GM12864 (cell line): ENCODE data around the gene FAM181B.

Experiments used
- DNase-seq: peaks from one replicate; pipeline ENCODE4 v3.0.0-alpha.2; 2011; ENCODE audit warnings: low read depth
- H3K4me3 ChIP-seq: 2 replicates; pipeline ENCODE4 v1.5.1; 2011; ENCODE audit warnings: mild to moderate bottlenecking, low read depth, low read length, control low read depth
- TF ChIP-seq, protein P1 (sequence below): IDR thresholded peaks from 2 replicates; pipeline ENCODE4 v1.5.1; 2011; ENCODE audit warnings: low read depth, mild to moderate bottlenecking, moderate library complexity, low read length, control low read depth, inconsistent platforms; ENCODE audit errors: missing control alignments

FAM181B gene

DNA sequence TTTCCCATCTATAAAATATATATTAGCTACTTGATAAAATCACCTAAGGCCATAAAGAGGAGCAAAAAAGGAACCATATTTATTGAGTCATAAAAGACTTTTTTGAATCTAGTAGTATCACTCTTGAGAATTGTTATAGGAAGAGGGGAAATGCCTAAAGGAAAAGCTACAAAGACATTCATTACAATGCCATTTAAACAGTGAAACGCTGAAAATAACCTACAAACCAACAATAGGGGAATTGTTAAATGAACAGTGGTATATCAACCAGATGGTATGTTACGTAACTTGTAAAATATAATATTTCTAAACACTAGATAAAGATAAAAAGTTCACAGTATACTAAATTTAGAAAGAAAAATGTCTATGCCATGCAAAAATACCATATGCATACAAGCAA lies 47.5 kb downstream of the FAM181B start:
- H3K4me3 ChIP-seq = no peak overlapping the region
- TF ChIP-seq, protein P1, sequence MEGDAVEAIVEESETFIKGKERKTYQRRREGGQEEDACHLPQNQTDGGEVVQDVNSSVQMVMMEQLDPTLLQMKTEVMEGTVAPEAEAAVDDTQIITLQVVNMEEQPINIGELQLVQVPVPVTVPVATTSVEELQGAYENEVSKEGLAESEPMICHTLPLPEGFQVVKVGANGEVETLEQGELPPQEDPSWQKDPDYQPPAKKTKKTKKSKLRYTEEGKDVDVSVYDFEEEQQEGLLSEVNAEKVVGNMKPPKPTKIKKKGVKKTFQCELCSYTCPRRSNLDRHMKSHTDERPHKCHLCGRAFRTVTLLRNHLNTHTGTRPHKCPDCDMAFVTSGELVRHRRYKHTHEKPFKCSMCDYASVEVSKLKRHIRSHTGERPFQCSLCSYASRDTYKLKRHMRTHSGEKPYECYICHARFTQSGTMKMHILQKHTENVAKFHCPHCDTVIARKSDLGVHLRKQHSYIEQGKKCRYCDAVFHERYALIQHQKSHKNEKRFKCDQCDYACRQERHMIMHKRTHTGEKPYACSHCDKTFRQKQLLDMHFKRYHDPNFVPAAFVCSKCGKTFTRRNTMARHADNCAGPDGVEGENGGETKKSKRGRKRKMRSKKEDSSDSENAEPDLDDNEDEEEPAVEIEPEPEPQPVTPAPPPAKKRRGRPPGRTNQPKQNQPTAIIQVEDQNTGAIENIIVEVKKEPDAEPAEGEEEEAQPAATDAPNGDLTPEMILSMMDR = no peak
- no peak for DNase-seq

DNA sequence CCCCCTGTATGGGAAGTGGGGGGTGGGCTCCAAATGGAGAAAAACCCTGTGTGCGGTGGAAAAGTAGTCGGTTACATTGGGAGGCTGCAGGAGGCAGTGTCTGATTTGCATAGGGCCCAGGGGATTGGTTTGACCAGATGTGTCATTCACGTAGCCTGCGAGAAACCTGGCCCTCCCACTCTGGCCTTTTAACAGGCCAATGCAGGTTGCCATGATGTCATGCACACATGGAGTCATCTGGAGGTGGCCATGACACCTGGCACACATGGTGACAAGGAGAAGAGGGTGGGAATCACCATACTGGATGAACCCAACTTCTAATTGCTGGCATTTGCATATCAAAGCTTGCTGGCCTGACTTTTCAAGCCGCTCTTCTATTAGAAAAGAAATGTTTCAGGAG lies 50.6 kb downstream of the FAM181B start:
- no peak for DNase-seq
- H3K4me3 ChIP-seq = no peak overlapping the region
- TF ChIP-seq, protein P1 = no peak

DNA sequence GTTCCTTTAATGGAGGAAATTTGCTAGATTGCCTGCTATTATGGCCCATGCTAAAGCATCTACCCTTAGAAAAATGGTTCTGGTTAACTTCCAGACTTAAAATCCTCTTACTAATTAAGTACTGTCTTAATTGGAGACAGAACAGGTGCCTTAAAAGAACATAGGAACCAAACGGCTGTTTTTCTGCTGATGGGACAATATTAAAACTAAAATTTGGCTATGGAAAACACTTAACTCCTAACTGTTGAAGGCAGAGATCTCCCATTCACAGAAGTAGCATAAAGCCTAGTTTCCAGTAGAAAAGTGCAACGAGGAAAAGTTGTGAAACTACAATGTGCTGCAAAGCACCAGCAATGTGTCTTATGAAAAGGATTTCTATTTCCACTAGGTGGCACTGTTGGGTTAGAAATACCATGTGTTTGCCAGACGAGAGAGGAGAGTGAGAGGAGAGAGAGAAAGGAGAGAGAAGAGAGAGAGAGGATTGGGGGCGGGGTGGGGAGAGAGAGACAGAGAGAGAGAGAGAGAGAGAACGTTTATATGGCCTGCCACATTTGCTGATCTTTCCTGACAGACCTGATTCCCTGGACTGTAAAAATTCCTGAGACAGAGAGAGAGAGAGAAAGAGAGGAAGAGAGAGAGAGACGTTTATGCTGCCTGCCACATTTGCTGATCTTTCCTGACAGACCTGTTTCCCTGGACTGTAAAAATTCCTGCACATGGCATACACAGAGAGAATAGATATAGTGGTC lies 51.5 kb downstream of the FAM181B start:
- DNase-seq = peak; percentile 21
- H3K4me3 ChIP-seq = no peak overlapping the region
- TF ChIP-seq, protein P1 = peak; percentile 51

DNA sequence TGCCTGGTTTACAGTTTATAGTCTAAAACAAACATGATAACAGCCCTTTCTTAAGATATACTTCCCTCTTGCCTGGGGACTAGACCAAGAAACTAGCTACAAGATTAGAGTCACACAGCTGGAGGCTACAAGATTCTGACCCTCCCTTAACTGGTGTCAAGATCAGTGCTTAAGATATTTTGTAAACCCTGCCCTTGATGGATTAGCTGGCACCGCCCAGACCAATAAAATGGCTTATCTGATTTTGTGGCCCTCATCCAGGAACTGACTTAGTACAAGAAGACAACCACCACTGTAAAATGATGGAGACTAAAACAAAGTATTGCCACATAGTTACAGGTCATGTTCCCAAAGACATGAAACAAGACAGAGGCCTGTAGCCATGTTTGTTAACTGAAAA lies 53.4 kb downstream of the FAM181B start:
- H3K4me3 ChIP-seq = no peak overlapping the region
- TF ChIP-seq, protein P1 = no peak
- DNase-seq = no peak
